GM19467 (cell line): ENCODE data around the gene FAH.

Source experiments
- ATAC-seq: cut with Tn5 transposase; IDR thresholded peaks from one replicate; pipeline ENCODE4 v1.9.1; 2021; ENCODE audit warnings: mild to moderate bottlenecking, moderate library complexity; ENCODE audit not compliant: unreplicated experiment

The FAH gene

GRCh38 chr15:80171787-80172186 is 19.0 kb downstream of the FAH start:
- no peak for ATAC-seq

GRCh38 chr15:80172401-80172800 is 19.6 kb downstream of the FAH start:
- ATAC-seq: no peak

- peak; percentile 76 for ATAC-seq
Measured at GRCh38 chr15:80173022-80173759, 20.4 kb downstream of the FAH start.

GRCh38 chr15:80174017-80174746 is 21.4 kb downstream of the FAH start:
- no peak for ATAC-seq

GRCh38 chr15:80175436-80175835 is 22.6 kb downstream of the FAH start:
- ATAC-seq: no peak

- no peak for ATAC-seq
Measured at GRCh38 chr15:80176443-80176842, 23.6 kb downstream of the FAH start.

- no peak for ATAC-seq
Measured at GRCh38 chr15:80177156-80177555, 24.4 kb downstream of the FAH start.

GRCh38 chr15:80179025-80179759 is 26.4 kb downstream of the FAH start:
- no peak for ATAC-seq

GRCh38 chr15:80179935-80180334 is 27.1 kb downstream of the FAH start:
- ATAC-seq: no peak

GRCh38 chr15:80180468-80180867 is 27.7 kb downstream of the FAH start:
- ATAC-seq: no peak

GRCh38 chr15:80180986-80181385 is 28.2 kb downstream of the FAH start:
- ATAC-seq: no peak

GRCh38 chr15:80182611-80183261 is 29.9 kb downstream of the FAH start:
- ATAC-seq: no peak

GRCh38 chr15:80183306-80183705 is 30.5 kb downstream of the FAH start:
- ATAC-seq: no peak

GRCh38 chr15:80183886-80184285 is 31.1 kb downstream of the FAH start:
- no peak for ATAC-seq

GRCh38 chr15:80184554-80184953 is 31.8 kb downstream of the FAH start:
- no peak for ATAC-seq

GRCh38 chr15:80185152-80185551 is 32.4 kb downstream of the FAH start:
- no peak for ATAC-seq

- no peak for ATAC-seq
Measured at GRCh38 chr15:80186066-80186465, 33.3 kb downstream of the FAH start.

- no peak for ATAC-seq
Measured at GRCh38 chr15:80186597-80186996, 33.8 kb downstream of the FAH start.

GRCh38 chr15:80188251-80188650 is 35.5 kb downstream of the FAH start:
- no peak for ATAC-seq

- ATAC-seq: no peak
Measured at GRCh38 chr15:80191198-80191597, 38.4 kb downstream of the FAH start.

- ATAC-seq: no peak
Measured at GRCh38 chr15:80191897-80192595, 39.2 kb downstream of the FAH start.
